GM13977 (cell line): Measurements from ENCODE around the gene RNF39.
A peak's percentile ranks its signal among the peaks of the same experiment; 100 is the strongest.

Source experiments
- DNase-seq: peaks from one replicate; pipeline ENCODE4 v3.0.0; 2012; ENCODE audit warnings: low spot score
- in situ Hi-C: fragments of 300-500 bp; cut with MboI; formaldehyde crosslinking; loops from one replicate; pipeline ENCODE4 v1.12.0; 2022; ENCODE audit warnings: low sequenced_read_pairs, low pct_unique_long_range_greater_than_20kb, mixed read lengths, inconsistent platforms; ENCODE audit not compliant: unreplicated experiment
- TF ChIP-seq, protein P1 (sequence below): IDR thresholded peaks from 2 replicates; pipeline ENCODE4 v1.5.1; 2012; ENCODE audit warnings: mild to moderate bottlenecking, control low read depth; ENCODE audit not compliant: insufficient read depth; ENCODE audit errors: extremely low read depth, missing control alignments

RNF39 gene

DNA sequence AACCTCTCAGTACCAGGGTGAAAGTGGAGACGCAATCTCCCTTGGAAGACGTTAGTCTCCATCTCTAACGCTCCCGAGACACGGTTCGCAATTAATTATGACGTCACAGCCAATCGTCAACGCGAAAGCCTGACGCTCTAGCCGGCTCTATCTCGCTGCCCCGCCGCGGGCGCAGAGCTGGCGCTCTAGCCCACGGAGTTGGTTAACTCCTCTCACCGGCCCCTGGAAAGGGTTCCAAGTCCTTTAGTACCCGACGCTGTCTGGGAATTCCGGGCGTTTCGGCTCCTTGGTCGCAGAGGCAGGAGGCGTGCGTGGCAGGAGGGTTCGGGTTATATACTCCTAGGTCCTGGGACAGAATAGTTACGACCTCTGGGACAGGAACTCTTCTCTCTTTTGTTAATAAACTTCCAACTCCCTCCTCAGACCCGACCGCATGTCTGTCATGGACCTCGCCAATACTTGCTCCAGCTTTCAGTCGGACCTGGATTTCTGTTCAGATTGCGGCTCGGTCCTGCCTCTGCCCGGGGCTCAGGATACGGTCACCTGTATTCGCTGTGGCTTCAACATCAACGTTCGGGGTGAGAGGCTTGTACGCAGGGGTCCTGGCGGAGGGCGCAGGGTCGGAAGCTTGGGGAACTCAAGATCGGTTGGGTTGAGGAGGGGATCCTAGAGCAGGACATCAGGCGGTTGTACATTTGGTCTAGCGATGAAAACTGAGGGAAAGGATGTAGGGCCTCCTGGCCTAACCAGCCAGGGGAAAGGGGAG is 14.3 kb downstream of the RNF39 start, which contains the start of gene POLR1H:
POLR1H (plus strand) TSS at position 174 of the 766 bp plus-strand sequence; CDS start at position 434, 260 bp downstream.
- in situ Hi-C loops = no loop called here
- DNase-seq = peak; percentile 87
- TF ChIP-seq, protein P1, sequence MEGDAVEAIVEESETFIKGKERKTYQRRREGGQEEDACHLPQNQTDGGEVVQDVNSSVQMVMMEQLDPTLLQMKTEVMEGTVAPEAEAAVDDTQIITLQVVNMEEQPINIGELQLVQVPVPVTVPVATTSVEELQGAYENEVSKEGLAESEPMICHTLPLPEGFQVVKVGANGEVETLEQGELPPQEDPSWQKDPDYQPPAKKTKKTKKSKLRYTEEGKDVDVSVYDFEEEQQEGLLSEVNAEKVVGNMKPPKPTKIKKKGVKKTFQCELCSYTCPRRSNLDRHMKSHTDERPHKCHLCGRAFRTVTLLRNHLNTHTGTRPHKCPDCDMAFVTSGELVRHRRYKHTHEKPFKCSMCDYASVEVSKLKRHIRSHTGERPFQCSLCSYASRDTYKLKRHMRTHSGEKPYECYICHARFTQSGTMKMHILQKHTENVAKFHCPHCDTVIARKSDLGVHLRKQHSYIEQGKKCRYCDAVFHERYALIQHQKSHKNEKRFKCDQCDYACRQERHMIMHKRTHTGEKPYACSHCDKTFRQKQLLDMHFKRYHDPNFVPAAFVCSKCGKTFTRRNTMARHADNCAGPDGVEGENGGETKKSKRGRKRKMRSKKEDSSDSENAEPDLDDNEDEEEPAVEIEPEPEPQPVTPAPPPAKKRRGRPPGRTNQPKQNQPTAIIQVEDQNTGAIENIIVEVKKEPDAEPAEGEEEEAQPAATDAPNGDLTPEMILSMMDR = no peak

DNA sequence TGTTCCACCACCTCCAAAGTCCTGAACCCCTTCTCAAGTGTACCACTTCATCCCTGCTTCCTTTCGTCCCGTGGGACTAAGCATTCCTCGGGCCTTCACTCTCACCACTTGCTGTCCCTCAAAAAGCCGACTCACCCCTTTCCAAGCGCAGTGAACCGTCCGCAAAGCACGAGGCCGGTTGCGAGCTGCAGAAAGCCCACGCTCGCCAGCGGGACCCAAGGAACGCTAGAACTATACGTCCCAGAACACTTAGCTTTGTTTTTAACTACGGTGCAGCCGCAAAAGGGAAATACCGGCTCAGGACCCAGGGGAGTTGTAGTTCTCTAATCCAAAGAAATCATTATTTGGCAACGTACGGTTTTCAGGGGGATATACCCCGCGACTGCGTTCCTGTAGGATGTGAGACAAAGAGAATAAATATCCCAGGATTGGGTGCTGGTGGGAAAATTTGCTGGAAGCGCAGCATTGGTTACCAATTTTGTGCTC is 14.9 kb downstream of the RNF39 start:
- TF ChIP-seq, protein P1 = no peak
- in situ Hi-C loops = no loop called here
- no peak for DNase-seq

DNA sequence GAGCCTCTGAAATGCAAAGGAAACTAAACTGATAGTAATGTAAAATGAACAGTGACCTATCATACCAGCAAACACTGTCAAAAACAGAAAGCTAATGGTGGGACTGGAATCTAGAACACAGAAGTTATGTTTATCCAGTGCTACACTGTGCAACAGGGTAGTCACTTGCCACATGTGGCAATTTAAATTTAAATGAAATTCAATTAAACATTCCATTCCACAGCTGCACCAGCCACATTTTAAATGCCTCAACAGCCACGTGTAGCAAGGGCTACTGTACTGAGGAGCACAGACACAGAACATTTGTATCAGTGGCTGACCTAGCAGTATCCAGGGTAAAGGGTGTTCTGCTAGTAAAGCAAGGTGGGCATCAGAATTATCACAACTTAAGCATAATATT is 20.1 kb downstream of the RNF39 start:
- in situ Hi-C loops = no loop called here
- TF ChIP-seq, protein P1 = no peak
- DNase-seq = no peak

GRCh38 chr6:30053682-30054081 is 21.9 kb downstream of the RNF39 start:
- in situ Hi-C loops = no loop called here
- TF ChIP-seq, protein P1 = no peak
- DNase-seq = no peak

DNA sequence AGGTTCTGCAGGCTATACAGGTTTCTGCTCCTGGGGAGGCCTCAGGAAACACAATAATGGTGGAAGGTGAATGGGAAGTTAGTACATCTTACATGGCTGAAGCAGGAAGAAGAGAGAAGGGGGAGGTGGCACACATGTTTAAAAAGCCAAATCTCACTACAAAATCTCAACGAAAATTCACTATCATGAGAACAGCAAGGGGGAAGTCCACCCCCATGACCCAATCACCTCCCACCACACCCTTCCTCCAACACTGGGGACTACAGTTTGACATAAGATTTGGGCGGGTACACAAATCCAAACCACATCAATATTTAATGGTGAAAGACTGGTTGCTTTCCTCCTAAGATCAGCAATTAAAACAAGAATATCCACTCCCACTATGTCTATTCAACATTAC is 28.3 kb downstream of the RNF39 start:
- TF ChIP-seq, protein P1 = no peak
- no peak for DNase-seq
- in situ Hi-C loops = no loop called here

GRCh38 chr6:30044630-30045029 is 30.9 kb downstream of the RNF39 start:
- DNase-seq = no peak
- in situ Hi-C loops = no loop called here
- TF ChIP-seq, protein P1 = no peak
